Omental fat pad (tissue), 4 donors: Measurements from ENCODE around the gene AOC3. TPM values are rescaled to one million over a fixed set of nuclear protein-coding genes. Genes with fewer than 3 reads are reported as not detected.

ENCODE experiments used
- ATAC-seq: fragments of 150-250 bp; one replicate; pipeline ENCODE4 v1.9.1; 2016; ENCODE audit warnings: mild to moderate bottlenecking, moderate library complexity; ENCODE audit not compliant: low FRiP score
- DNase-seq: peaks from one replicate; pipeline ENCODE4 v3.0.0-alpha.2; 2019; ENCODE audit warnings: low spot score
- total RNA-seq, 4 donors: library from RNA; depleted of rRNA; stranded (reverse); fragments of >200 nt; gene quantifications; one replicate each; pipeline ENCODE4 v1.1.0, GENCODE V29; 2016
- TF ChIP-seq, protein P1 (sequence below), 3 donors: fragments of 450-650 bp; IDR thresholded peaks; one replicate each; pipeline ENCODE4 v1.5.1; 2016 to 2017; ENCODE audit warnings: antibody characterized with exemption in 3 of 3, mild to moderate bottlenecking in 3 of 3, moderate library complexity in 2 of 3

The AOC3 gene
- total RNA-seq, 4 donors from 2014 or later = 106 to 221 (median 175) TPM

- no peak for ATAC-seq
- DNase-seq = no peak
- TF ChIP-seq, protein P1, sequence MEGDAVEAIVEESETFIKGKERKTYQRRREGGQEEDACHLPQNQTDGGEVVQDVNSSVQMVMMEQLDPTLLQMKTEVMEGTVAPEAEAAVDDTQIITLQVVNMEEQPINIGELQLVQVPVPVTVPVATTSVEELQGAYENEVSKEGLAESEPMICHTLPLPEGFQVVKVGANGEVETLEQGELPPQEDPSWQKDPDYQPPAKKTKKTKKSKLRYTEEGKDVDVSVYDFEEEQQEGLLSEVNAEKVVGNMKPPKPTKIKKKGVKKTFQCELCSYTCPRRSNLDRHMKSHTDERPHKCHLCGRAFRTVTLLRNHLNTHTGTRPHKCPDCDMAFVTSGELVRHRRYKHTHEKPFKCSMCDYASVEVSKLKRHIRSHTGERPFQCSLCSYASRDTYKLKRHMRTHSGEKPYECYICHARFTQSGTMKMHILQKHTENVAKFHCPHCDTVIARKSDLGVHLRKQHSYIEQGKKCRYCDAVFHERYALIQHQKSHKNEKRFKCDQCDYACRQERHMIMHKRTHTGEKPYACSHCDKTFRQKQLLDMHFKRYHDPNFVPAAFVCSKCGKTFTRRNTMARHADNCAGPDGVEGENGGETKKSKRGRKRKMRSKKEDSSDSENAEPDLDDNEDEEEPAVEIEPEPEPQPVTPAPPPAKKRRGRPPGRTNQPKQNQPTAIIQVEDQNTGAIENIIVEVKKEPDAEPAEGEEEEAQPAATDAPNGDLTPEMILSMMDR (IDR thresholded peaks at IDR 0.05) = no peak
Measured at GRCh38 chr17:42844761-42845555, 6.0 kb upstream of the AOC3 start.

DNA sequence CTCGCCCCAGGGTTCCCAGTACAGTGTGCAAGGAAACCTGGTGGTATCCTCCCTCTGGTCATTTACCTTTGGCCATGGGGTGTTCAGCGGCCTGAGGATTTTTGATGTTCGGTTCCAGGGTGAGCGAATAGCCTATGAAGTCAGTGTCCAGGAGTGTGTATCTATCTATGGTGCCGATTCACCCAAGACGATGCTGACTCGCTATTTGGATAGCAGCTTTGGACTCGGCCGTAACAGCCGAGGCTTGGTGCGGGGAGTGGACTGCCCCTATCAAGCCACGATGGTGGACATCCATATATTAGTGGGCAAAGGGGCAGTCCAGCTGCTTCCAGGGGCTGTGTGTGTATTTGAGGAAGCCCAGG, 5.5 kb upstream of the AOC3 start:
- DNase-seq (no peak), ATAC-seq (no peak)
- TF ChIP-seq, protein P1 (IDR thresholded peaks at IDR 0.05) = no peak

- DNase-seq (no peak), ATAC-seq (peak; percentile 4)
- TF ChIP-seq, protein P1 (IDR thresholded peaks at IDR 0.05) = no peak
Measured at GRCh38 chr17:42845918-42846593, 4.9 kb upstream of the AOC3 start.

DNA sequence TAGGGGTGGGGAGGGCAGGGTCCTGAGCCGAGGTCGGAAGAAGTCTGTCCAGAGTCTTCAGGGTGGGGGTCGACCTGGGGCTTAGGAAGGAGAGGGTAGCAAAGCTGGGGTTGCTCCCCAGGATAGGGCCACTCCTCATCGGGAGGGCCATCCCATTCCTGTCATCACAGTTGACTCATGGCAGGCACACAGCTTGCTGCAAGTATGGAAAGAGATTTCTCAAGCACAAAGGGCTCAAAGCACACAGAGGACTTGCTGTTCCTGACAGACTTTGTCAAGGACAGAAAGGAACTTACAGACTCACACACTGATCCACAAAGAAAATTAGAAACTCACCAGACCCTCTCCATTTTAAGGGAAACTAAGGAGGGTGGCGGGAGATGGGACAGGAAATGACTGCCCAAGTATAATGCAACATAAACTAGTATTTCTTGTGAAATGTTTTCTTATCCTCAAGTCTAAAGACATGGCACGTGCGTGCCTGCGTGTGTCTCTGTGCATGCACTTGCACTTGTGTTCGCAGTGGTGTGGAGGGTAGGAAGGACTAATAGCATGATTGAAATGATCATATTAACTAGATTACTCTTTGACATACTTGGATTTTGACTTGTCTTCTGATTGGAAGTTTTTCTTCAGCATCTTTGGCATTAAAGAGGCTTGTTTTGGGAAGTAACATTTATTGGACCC, 4.3 kb upstream of the AOC3 start:
- TF ChIP-seq, protein P1 (IDR thresholded peaks at IDR 0.05) = no peak
- peak; percentile 41 for ATAC-seq
- DNase-seq = no peak

GRCh38 chr17:42848093-42848492, 2.9 kb upstream of the AOC3 start:
- ATAC-seq (no peak), DNase-seq (no peak)
- TF ChIP-seq, protein P1 (IDR thresholded peaks at IDR 0.05) = no peak

GRCh38 chr17:42849031-42849430, 2.0 kb upstream of the AOC3 start:
- TF ChIP-seq, protein P1 (IDR thresholded peaks at IDR 0.05) = no peak

More at GRCh38 chr17:42849031-42849430, 2.0 kb upstream of the AOC3 start:
- ATAC-seq (no peak), DNase-seq (no peak)
